ENCODE results near the gene WWTR1.
A peak's percentile ranks its signal among the peaks of the same experiment; 100 is the strongest.

The WWTR1 gene

DNA sequence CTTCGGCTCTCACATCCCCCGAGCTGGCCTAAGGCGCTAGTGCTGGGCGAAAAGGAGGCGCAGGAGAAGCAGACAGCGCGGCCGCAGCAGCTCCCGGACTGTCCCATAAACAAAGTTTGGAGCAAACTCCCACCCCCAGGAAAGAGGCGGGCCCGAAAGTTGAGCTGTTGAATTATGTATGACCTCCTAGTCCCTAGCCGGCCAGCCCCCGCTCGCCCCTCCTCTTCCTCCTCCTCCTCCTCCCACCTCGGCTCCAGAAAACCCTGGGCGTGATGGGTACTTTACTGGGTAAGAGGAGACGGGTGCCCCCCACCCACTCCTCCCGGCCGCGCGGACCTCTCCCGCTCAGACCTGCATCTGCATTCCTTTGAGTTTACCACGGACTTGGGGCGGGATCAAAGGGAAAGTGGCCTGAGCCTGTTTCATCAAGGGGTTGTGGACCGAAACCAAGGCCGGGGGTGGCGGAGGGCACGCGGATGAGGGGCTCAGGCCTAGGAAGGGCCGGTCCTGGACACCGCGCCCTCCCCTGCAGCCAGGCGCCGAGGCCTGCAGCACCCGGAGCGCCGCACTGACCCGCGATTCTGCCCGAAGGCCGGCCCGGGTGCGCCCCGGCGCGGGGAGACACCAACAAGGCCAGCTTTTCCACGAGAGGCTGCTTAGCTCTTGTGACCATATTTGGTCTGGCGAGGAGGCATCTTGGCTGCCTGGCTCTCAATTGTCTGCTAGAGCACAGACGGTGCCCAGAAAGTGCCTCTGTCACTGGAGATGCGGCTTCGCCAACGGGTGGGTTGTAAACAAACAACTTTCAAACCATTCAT lies at the start of gene WWTR1:
Gene WWTR1, minus strand, starts transcription at position 100 of the 818 bp plus-strand sequence. CDS start 719 bp downstream, outside the sequence.
- DNase-seq = peak; percentile 3 to 64

DNA sequence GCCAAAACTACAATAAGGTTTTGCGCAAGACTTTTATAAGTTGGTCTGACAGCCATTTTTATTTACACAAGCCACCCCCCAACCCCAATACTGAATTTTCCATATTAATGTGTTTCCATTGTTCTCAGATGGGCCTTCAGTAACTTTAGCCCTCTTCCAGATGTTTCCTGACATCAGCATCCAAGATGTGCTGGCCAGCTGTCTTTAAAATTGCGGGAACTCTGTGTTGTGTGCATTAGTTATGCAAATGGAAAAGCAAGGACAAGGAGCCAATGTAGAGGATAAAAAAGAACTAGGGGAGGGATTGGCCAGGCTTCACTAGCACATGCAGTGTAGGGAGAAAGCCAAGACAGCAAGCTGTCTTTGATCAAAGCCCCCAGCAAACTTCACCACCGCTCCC lies 49.1 kb upstream of the WWTR1 start:
- DNase-seq = no peak

DNA sequence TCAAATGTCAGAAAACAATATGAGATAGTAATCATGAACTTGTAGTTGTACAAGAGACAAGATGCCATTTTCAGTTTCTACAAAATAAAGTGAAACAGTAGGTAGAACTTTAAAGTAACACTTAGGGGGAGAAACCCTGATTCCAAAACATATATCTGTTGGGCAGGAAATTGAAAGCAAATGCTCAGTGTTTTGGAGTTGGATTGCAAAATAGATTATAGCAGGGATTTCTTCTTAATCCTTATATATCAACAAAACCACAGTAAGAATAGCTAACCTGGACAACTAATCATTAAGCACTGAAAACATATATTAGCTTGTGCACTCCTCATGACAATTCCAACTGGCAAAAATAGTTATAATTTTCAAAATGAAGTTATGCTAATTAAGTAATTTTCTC lies 47.6 kb upstream of the WWTR1 start:
- DNase-seq = no peak

DNA sequence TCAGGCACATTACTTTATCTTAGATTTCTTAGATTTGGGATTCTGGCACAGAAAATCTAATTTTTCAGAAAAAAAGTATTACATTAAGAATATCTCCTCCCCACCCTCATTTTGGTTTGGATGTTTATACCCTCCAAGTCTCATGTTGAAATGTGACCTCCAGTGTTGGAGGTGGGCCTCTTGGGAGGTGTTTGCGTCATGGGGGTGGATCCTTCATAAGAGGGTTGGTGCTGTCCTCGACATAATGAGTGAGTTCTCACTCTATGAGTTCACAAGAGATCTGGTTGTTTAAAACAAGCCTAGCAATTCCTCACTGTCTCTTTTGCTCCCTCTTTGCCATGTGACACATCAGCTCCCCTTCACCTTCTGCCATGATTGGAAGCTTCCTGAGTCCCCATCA lies 45.6 kb upstream of the WWTR1 start:
- no peak for DNase-seq

DNA sequence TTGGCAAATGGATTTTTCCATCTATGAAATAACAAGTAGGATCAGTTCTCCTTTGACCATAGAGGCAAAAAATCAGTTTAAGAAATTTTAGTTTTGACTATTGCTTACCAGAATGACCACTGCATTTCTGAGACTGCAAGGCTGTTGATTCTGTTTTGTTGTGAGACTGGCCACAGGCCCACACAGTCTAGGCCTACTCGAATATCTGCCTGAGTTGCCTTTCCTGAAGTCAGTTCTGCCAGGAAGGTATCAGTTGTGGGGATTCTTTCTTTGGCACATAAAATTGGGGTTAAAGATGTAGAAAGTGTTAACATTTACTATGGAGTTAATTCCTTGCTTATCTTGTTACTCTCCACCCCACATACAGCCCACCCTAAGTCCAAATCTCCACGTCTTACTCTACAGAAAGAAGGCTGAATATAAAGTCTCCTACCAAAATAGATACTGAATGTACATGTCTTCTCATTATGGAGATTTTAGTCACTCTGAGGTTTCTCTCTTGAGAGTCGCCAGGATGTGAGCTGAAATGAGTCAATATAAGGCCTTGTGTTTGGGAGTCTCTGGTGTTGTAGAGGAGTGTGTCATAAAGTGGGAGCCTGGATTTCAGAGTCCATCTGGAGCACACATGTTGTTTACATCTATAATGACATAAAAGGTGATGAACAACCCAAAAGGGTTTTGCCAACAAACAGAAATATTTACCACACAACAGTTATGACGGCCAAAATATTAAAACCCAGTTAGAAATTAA lies 45.0 kb upstream of the WWTR1 start:
- DNase-seq = no peak

DNA sequence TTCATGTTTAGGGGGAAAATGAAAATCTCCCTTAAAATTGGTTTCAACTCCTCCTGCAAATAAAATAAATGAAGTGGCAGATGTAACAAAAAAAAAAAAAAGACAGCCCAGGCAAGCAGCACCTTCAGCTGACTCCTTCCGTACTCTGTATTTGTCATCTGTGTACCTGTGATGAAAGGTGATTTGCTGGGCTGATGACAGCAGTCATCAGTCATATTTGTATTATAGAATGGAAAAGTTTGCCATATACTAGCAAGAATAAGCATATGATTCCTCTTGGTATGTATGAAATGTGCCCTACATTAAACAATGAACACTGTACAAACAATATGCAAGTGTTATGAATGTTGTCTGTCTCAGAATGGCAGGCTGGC lies 44.1 kb upstream of the WWTR1 start:
- DNase-seq = no peak

DNA sequence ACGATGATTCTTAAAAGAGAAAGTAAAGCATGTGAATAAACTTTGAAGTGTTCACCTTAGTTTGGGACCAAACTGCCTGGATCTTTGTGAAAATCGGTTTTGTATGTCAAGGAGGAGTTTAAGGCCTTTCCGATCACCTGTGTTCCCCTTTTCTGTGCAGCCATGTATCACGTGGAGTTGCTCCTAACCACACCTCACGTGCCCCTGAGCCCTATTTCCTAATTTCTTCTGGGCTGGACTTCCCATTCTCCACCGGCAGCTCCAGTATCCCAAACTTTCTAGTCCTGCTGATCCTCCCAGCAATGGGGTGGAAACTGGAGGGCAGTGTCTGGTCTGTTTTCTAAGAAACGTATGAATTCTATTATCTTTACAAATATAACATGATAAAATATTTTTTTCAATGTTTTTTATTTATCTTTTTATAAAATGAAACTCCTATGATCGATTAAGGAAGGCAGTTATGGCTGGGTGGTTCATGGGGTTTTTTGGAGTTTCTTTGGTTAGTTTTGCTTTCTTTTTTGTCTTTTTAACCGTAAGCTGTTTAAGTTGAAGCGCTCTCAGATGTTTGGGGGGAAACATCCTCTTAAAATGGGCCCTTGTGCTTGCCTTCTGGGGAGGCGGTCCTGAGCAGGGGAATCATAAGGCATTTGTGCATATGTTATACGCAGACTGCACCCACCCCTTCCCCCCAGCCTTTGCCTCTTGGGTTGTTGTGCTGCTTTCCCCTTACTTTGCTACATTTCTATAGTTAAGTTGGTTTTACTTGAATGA lies 43.6 kb upstream of the WWTR1 start:
- no peak for DNase-seq

DNA sequence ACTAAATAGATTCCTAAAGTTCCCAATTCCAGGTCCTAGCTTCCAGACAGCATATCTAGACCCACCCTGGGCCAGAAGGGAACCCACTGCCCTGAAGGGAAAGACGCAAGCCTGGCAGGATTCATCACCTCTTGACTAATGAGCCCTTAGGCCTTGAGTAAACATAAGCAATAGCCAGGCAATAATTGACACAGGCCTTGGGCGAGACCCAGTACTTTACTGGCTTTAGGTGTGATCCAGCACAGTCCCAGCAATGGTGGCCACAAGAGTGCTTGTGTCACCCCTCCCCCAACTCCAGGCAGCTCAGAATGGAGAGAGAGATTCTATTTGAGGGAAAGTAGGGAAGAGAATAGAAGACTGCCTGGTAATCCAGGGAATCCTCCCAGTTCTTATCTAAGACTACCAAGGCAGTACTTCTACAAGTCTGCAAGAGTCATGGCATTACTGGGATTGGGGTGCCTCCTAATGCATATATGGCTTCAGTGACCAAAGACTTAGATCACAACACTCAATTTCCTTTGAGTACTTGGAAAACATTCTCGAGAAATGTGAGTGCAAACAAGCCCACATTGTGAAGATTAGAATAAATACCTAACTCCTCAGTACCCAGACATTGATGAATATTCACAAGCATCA lies 30.4 kb upstream of the WWTR1 start:
- DNase-seq = no peak

DNA sequence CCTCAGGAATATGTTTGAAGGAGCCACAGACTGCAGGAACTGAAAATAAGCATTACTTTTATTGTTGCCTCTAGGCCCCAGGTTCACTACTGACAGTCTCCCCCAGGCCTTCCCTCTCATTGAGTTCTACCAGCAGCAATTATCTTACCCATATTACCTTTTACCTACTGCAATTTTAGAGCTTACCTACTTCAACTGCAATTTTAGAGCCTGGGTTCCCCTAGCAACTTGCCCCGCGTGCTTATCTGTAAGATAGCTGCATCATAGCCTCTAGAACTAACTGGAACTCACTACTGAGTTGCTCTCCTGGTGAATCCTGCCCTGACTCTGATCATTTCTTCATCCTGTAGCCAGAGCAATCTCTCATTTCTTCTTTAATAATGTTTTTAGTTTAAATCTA lies 29.2 kb upstream of the WWTR1 start:
- DNase-seq = no peak

DNA sequence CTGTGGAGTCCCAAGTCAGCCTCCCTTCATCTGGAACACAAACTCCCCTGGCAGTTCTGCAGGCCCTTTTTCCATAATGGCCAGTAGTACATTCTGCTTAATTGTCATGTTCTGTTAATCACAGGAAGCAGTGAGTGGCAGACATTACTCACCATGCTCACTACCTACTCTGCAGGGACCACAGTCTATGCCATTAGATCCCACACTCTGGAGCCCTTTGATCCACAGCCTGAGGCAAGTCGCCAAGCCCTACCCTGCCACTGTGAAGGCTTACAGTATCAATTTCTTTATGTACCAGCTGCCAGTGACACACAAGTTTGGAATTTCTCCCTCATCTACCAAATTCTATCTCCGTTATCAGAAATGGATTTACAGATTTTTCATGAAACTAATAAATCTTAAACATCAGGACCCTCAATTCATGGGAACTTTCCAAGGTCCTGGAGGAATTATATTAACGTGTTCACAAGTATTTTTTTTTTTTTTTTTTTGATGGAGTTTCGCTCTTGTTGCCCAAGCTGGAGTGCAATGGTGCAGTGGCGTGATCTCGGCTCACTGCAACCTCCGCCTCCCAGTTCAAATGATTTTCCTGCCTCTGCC lies 20.6 kb upstream of the WWTR1 start:
- DNase-seq = no peak

DNA sequence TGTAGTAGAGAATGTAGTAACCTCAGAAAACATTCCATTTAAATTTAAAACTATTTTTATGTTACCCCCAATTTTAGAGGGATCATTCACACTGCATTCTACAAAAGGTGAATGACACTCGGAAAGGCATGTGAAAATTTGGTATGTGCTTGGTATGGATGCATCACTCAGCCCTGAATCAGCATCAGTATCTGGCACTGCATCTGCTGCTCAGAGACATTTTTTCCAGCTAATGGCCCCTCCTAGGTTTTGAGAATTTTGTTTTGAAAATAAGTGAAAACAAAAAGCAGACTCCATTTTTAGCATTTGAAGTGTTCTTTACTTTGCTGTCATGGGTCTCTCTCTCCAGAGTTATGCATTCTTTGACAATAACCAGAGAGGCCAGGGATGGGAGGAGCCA lies 15.6 kb upstream of the WWTR1 start:
- no peak for DNase-seq

DNA sequence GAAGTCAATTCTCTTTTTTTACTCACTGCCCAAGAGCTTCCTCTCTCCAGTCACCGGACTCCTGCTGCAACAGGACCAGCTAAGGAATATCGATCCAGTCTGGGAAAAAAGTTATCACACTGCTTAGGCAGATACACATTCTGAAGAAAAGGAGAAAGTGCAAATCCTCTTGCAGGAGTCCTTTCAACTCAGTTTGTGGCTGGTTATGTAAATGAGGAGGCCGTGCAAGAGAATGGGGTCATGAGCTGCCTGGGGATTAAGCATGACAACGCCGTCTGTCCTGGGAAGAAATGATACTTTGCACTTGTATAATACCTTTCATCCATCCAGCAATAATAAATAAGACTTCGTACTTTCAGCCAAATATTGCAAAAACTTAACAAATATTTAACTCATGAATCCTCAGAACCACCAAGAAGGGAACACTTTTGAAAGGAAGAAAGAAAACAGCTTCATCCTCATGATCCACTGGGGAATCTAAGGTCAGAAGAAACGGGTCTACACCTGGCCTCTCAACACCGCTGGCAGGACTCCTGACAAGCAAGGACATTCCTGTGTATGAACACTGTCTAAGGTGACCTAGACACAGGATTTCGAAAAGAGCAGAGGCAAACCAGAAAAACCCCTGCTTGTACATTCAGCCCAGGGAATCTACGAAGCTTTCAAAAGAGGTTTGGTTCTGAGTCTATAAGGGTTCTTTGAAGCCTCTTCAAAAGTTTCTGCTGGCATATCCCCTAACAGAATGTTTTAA lies 13.1 kb upstream of the WWTR1 start:
- no peak for DNase-seq

DNA sequence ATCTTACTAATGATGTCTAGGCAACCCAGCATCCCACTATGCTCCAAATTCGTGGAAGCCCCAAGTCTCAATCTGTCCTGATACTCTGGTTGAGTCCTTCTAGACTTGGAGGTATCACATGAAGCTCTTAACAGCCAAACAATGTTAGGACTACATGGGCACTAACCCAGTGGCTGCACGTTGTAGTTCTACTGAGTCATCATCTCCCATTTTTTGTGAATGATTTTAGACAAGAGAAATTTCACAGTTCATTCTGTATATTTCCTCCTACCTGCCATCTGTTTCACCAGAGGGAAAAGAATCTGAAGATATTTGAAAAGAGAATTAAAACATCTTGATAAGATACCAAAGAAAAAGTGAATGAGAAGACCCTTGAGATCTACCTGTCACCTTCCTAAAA lies 9.8 kb upstream of the WWTR1 start:
- DNase-seq = no peak

DNA sequence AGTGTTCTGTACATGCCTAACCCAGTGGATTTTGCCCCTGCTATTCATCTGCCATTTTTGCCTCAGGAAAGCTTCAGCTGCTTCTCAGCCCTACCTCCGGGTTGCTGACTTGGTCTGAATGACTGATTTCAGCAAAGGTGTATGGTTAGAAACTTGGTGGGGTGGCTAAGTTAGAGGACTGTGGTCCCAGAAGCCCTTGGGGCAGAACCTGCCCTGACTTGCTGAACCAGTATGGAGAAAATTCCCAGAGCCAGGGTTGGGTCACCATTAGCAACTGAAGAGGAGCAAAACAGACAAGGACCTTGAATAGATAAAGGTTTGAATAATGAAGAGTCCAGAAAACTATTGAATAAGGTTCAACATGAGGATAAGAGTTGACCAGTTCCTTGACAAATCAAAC lies 6.1 kb upstream of the WWTR1 start:
- DNase-seq = no peak

DNA sequence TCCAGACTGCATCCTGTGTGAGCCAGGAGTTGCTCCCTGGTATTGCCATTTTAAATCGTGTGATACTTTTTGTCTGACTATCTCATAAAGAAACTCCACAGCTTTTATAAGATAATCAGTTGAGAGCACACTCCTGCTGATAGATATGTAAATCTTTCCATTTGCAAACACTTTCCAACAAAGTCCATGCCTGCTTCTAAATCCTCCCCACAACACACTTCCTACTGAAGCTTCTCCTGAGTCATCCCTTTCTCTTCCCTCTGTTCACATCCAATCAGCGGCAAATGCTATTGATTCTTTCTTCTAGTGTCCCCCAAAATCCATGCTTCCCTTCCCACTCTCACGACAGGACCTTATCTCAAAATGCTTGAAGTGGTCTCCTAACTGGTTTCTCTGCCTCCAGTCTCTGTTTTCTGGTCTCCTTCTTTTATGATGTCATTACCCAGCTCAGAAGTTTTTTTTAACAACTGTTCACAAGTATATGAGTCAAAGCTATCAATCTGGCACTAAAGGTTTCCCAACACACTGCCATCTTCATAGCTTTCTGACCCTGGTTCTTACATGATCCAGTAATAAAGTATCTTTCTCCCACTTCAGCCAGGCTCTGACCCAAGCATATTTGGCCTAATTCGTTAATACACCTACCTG lies 4.5 kb upstream of the WWTR1 start:
- DNase-seq = no peak

DNA sequence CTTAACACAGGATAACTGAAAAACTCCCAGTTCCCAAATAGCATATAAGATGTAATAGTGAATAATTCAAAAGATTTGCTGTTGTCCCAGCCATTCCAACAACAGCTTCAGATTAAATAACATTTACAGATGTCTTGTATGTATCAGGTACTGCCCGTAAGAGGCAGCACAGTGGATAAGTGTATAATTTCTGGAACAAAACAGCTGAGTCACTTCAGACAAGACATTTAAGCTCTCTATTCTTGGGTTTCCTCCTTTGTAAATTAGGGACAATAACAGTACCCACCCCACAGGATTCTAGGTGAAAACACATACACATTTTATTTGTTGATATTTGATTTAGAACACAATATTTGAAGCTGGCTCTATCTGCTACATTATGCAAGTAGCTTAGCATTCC lies 2.6 kb upstream of the WWTR1 start:
- peak in 1 of 2 donors; percentile 24 for DNase-seq

DNA sequence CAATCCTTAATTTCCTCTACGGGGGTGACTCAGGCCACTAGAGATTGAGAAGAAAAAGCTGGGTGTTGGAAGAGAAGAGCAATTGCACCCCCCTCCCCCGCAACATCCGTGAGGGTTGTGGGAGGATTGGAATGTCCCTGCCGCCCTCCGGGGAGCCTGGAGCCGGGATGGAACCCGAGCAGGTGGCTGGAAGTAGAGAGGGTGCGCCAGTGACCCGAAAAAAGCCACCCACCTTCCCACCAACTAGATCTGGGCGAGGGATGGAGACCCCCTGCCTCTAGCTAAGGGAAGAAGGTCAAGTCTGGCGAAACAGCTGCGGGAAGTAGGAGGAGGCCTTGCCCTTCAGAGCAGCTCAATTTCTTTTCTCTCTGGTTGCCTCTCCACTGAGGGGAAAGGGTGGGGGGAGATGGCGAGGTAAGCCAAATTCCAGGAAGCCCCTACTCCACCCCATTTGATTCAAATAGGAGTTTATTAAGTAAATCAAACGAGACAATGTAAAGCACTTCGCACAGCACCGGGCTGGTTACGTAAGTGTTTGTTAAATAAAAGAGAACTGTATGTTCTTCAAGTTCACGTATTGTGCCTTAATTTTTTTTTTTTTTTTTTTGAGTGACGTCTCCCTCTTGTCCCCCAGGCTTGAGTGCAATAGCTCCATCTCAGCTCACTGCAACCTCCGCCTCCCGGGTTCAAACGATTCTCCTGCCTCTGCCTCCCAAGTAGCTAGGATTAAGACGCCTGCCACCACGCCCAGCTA lies 1.1 kb upstream of the WWTR1 start:
- no peak for DNase-seq

DNA sequence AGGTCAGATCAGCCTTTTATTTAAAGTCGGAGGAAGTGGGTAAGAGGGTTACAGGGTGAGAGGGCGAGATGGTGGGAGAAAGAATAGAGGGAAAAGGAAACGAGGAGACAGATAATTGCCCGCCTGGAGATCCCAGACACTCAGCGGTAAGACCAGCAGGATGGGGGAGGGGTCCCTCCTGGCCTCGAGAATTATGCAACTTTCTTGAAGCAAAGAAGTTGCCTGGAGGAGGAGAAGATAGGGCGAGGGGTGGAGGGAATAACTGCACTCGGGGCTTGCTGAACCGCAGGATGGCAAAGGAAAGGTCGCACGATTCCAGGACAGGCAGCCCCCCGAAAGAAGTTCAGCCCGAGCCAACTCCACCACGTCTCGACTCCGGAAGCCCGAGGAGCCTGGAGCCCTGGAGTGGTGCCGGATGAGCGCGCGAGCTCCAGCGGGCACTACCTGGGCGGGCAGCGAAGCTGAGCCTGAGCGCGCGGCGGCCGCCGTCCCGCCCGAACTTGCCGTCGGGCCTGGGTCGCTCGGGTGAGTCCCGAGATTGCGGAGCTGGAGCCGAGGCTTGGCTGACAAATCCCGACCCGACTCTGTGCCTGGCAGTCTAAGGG lies 402 bp downstream of the WWTR1 start:
- DNase-seq = peak; percentile 21 to 41

DNA sequence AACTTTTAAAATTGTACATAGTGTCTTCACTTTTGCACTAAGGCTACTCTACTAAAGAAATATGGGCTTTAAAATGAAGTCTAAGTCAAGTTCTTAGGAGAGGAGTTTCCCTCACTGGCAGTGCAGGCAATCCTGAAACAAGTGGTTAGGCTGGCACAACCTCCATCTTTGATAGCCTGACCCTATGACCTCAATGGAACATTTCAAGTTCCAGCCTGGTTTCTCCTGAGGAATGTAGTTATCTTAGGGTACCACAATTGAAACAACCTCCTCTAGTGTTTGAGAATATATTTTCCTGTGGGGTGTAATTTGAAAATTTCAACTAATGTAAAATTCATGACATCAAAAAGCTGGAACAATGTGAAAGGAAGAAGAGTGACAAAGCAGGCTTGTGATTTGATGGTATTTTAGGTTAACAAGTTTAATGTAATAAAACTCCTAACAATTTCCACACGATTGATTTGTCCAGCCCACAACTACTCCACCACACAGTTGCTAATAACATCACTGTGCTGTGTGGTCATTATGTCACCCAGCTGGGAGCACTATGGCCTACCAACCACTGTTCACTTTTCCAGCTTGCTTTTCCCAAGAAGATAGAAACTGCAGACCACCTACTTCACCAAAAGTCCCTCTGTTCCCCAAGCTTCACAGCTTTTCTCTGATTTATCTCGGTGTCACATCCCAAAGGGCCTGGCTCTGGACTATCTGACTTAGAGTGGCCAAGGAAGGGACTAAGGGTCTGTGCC lies 1.8 kb downstream of the WWTR1 start:
- DNase-seq = no peak
